ENCODE data around the gene GMIP. TPM values are rescaled to one million over a fixed set of nuclear protein-coding genes. Genes with fewer than 3 reads are reported as not detected.

The GMIP gene
- total RNA-seq, 2 experiments from 2014 or later: 57.3 to 59.9 TPM

- ChIA-PET POLR2A (interaction anchor here (1.6 to 3.4 kb wide), 4 partner anchors 9 to 120 kb away, joined by 3 to 23 read pairs (median 6); partner anchors contain the start of genes ATP13A1 and LPAR2), CTCF (interaction anchor here (1.4 to 2.4 kb wide), 3 partner anchors 9 to 100 kb away, joined by 4 to 9 read pairs (median 5); partner anchors contain the start of gene GMIP)
- Mint-ChIP-seq H3K4me1 (ENCODE audit: low read depth) (peaks cover 3% of the 10 kb centered on the region), H3K27me3 (no peaks in the 10 kb centered on the region), H3K9me3 (no peaks in the 10 kb centered on the region), H3K27ac (no peak overlapping the region), H3K4me3 (no peak overlapping the region), H3K36me3 (ENCODE audit: low read depth) (peaks cover 44% of the 10 kb centered on the region)
- no peak for DNase-seq
- intact Hi-C loops (cut with micrococcal nuclease): no loop called here
- no peak for ATAC-seq
- TF ChIP-seq, protein P1, sequence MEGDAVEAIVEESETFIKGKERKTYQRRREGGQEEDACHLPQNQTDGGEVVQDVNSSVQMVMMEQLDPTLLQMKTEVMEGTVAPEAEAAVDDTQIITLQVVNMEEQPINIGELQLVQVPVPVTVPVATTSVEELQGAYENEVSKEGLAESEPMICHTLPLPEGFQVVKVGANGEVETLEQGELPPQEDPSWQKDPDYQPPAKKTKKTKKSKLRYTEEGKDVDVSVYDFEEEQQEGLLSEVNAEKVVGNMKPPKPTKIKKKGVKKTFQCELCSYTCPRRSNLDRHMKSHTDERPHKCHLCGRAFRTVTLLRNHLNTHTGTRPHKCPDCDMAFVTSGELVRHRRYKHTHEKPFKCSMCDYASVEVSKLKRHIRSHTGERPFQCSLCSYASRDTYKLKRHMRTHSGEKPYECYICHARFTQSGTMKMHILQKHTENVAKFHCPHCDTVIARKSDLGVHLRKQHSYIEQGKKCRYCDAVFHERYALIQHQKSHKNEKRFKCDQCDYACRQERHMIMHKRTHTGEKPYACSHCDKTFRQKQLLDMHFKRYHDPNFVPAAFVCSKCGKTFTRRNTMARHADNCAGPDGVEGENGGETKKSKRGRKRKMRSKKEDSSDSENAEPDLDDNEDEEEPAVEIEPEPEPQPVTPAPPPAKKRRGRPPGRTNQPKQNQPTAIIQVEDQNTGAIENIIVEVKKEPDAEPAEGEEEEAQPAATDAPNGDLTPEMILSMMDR (IDR thresholded peaks at IDR 0.05): no peak
Measured at GRCh38 chr19:19652482-19653295, 9.2 kb upstream of the GMIP start.

DNA sequence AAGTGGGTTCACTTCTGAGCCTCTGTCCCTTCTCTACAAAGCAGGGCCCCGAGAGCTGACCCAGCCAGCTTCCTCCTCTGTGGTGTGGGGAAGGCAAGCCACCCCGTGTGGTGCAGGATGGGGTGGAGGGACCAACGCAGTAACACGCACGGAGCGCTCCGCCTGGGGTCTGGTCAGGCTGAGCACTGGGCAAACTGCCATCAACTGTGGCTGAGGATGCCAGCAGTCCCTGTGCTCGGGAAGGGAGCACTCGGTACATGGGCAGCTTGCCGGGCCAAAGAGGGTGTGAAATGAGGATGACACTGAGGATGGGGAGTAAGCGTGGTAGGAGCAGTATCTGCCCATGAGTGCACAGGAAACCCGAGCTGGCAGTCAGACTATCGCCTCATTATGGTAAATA, 7.6 kb upstream of the GMIP start:
- ATAC-seq: no peak
- H3K27ac Mint-ChIP-seq: no peak overlapping the region
- intact Hi-C loops (cut with micrococcal nuclease): no loop called here
- no peak overlapping the region for H3K4me3 Mint-ChIP-seq
- DNase-seq: no peak
- no peaks in the 10 kb centered on the region for H3K4me1 Mint-ChIP-seq (ENCODE audit: low read depth)
- POLR2A ChIA-PET: interaction anchor here (1.6 to 3.4 kb wide), 4 partner anchors 11 to 119 kb away, joined by 3 to 23 read pairs (median 6); partner anchors contain the start of genes ATP13A1 and LPAR2
- CTCF ChIA-PET: interaction anchor here (1.1 to 2.0 kb wide), 4 partner anchors 90 to 119 kb away, joined by 4 to 12 read pairs (median 4); no protein-coding TSS in a partner anchor
- TF ChIP-seq, protein P1 (IDR thresholded peaks at IDR 0.05): no peak
- H3K27me3 Mint-ChIP-seq: no peaks in the 10 kb centered on the region
- H3K36me3 Mint-ChIP-seq (ENCODE audit: low read depth): peaks cover 40% of the 10 kb centered on the region
- H3K9me3 Mint-ChIP-seq: no peaks in the 10 kb centered on the region

DNA sequence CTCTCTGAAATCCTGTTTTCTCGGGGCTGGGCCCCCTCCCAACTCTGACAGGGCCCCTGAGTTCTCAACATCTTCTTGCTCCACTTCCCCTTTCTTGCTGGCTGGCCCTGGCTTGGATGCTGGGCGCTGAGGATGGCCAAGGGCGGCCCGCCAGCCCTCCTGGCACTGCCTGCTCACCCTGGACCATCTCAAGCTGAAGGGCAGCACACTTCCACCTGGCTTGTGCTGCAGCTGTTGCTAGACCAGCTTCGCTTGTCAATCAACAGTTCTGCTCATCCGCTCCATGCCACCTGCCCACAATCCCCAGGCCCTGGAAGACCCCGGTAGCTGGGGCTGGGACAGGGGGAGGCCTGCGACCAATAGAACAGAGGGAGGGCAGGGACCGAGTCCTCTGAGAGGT, 6.9 kb upstream of the GMIP start:
- no peaks in the 10 kb centered on the region for H3K9me3 Mint-ChIP-seq
- TF ChIP-seq, protein P1 (IDR thresholded peaks at IDR 0.05): no peak
- no peaks in the 10 kb centered on the region for H3K27me3 Mint-ChIP-seq
- POLR2A ChIA-PET: interaction anchor here (0.6 to 3.4 kb wide), 3 partner anchors 12 to 210 kb away, joined by 3 to 23 read pairs (median 5); partner anchors contain the start of genes ATP13A1 and LPAR2
- DNase-seq (no peak), ATAC-seq (no peak)
- CTCF ChIA-PET: interaction anchor here (1.1 to 2.0 kb wide), 3 partner anchors 89 to 118 kb away, joined by 4 to 12 read pairs (median 4); no protein-coding TSS in a partner anchor
- H3K4me1 Mint-ChIP-seq (ENCODE audit: low read depth): no peaks in the 10 kb centered on the region
- H3K36me3 Mint-ChIP-seq (ENCODE audit: low read depth): peaks cover 40% of the 10 kb centered on the region
- no peak overlapping the region for H3K4me3 Mint-ChIP-seq
- intact Hi-C loops (cut with micrococcal nuclease): no loop called here
- H3K27ac Mint-ChIP-seq: no peak overlapping the region

- TF ChIP-seq, protein P1 (IDR thresholded peaks at IDR 0.05): no peak
- Mint-ChIP-seq H3K4me3 (no peak overlapping the region), H3K27ac (peak overlapping the region; percentile 69), H3K27me3 (no peaks in the 10 kb centered on the region), H3K4me1 (ENCODE audit: low read depth) (no peaks in the 10 kb centered on the region), H3K36me3 (ENCODE audit: low read depth) (peaks cover 38% of the 10 kb centered on the region), H3K9me3 (no peaks in the 10 kb centered on the region)
- no peak for DNase-seq
- intact Hi-C loops (cut with micrococcal nuclease): no loop called here
- no peak for ATAC-seq
- POLR2A ChIA-PET: no interaction called here
- CTCF ChIA-PET: interaction anchor here (0.9 to 2.0 kb wide), 2 partner anchors 95 to 118 kb away, joined by 3 to 12 read pairs; no protein-coding TSS in a partner anchor
Measured at GRCh38 chr19:19649580-19649995, 6.1 kb upstream of the GMIP start.
